ENCODE results near the gene HIP1. TPM values are rescaled to one million over a fixed set of nuclear protein-coding genes. Genes with fewer than 3 reads are reported as not detected.
"Not testable (repeated sequence)": the region's sequence is repeated elsewhere in the genome, so short reads cannot be mapped to it uniquely, and the experiment has no call there.

Gene HIP1
- total RNA-seq, 2 donors from 2014 or later, result 2.6 to 6.9 TPM

DNA sequence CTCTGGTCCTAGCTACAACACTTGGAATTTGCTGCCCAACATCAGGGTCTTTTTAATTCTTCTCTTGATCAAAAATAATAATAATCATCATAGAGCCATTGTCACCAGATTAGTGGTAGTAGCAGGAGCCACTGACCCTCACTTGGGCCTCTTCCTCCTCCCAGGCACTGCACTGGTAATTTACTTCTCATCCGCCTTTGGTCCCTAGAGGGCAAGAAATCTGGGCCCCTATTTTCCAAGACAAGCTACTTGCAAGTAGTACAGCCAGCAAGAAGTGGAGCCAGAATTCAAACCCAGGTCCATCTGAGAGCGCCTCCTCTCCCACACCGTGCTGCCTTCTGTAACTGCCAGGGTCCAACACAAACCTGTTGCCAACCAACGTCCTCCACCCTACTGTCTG lies 125.4 kb downstream of the HIP1 start:
- no peak for ATAC-seq
- Mint-ChIP-seq H3K27me3 (no peaks in the 10 kb centered on the region), H3K4me3 (no peak overlapping the region), H3K36me3 (ENCODE audit: low read depth) (no peaks in the 10 kb centered on the region), H3K4me1 (peaks cover 16% of the 10 kb centered on the region), H3K27ac (no peak overlapping the region)
- H3K9me3 ChIP-seq (ENCODE audit: control insufficient read depth, low read length, poor library complexity, severe bottlenecking), result no peaks in the 10 kb centered on the region
- DNase-seq, result no peak

DNA sequence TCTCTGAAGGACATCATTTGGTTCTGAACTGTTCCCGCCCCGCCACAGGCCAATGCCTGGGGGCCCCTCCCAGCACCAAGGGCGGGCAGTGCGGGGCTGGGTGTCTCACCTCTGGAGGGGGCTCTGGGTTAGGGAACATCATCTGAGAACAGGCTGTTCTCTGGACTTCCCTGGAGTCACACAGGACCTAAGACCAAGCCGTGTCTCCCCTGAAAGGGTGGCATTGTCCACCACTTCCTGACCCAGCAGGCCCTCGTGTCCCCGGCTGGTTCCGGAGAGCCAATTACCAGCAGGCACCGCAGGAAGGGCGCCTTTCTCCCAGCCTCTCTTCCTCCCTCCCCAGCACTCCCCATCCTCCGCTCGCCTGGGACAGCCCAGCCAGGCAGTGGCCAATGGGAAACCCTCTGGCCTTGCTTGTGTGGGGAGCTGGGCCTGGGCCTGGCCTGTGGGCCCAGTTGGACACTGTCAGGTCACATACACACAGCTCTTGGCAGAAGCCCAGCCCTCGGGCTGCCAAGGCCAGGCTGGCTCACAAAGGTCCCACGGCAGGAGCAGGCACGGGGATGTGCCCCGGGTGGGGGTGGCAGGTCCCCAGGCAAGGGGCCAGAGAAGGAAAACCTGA lies 127.1 kb downstream of the HIP1 start:
- no peaks in the 10 kb centered on the region for H3K9me3 ChIP-seq (ENCODE audit: control insufficient read depth, low read length, poor library complexity, severe bottlenecking)
- DNase-seq, result no peak
- no peaks in the 10 kb centered on the region for H3K36me3 Mint-ChIP-seq (ENCODE audit: low read depth)
- no peak overlapping the region for H3K27ac Mint-ChIP-seq
- H3K4me1 Mint-ChIP-seq, result peaks cover 2% of the 10 kb centered on the region
- no peak for ATAC-seq
- H3K27me3 Mint-ChIP-seq, result no peaks in the 10 kb centered on the region
- H3K4me3 Mint-ChIP-seq, result no peak overlapping the region

DNA sequence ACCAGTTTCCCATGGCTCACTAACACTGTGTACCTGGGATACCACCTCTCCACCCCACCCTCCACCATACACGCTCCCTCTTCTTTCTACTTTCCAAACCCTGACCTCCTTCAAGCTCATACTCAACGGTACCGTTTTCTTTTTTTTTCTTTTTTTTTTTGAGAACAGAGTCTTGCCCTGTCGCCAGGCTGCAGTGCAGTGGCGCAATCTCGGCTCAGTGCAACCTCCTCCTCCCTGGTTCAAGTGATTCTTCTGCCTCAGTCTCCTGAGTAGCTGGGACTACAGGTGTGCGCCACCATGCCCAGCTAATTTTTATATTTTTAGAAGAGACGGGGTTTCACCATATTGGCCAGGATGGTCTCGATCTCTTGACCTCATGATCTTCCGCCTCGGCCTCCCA lies 129.3 kb downstream of the HIP1 start:
- H3K9me3 ChIP-seq (ENCODE audit: control insufficient read depth, low read length, poor library complexity, severe bottlenecking); H3K27me3 Mint-ChIP-seq; DNase-seq; ATAC-seq; H3K4me3 Mint-ChIP-seq; H3K4me1 Mint-ChIP-seq; H3K36me3 Mint-ChIP-seq (ENCODE audit: low read depth); H3K27ac Mint-ChIP-seq: not testable (repeated sequence)

DNA sequence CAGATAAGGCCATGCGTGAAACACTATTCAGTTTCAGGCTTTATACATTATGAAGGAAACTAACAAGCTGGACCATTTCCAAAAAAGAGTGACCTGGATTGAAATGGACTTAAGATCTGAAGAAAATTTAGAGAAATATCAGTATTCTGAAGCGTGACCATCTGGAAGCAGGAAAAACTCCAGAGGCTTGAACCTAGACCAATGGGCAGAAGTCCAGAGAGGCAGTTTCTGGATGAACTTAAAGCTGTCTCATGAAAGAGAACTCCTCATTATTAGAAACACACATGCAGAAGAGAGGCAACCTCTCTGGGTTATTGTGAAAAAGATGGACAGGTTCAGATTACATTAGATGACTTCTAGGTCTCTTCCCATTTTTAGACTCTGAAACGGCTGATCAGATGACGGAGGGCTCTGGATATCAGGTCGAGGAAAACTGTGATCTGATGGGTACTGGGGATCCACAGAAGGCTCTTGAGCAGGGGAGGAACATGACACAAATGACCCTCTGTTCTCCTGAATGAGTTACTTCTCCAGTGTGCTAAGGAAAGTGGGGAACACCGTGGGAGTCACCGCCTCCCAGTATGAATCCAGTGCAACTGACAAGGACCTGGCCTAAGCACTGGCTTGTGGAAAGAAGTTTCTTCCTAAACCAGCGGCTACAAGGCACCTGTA lies 130.2 kb downstream of the HIP1 start:
- H3K27ac Mint-ChIP-seq, result no peak overlapping the region
- DNase-seq, result no peak
- no peaks in the 10 kb centered on the region for H3K27me3 Mint-ChIP-seq
- no peak for ATAC-seq
- no peak overlapping the region for H3K4me3 Mint-ChIP-seq
- peaks cover 7% of the 10 kb centered on the region for H3K4me1 Mint-ChIP-seq
- H3K9me3 ChIP-seq (ENCODE audit: control insufficient read depth, low read length, poor library complexity, severe bottlenecking), result no peaks in the 10 kb centered on the region
- H3K36me3 Mint-ChIP-seq (ENCODE audit: low read depth), result no peaks in the 10 kb centered on the region

DNA sequence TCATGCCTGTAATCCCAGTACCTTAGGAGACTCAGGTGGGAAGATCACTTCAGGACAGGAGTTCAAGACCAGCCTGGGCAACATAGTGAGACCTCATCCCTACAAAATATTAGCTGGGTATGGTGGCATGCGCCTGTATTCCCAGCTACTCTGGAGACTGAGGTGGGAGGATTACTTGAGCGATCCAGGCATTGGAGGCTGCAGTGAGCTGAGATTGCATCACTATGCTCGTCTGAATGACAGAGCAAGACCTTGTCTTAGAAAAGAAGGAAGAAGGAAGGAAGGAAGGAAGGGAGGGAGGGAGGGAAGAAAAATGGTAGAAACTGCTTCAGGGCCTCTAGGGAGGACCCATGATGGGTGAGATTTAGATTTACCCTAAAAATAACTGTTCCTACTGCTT lies 134.3 kb downstream of the HIP1 start:
- DNase-seq (no peak), ATAC-seq (no peak)
- Mint-ChIP-seq H3K4me1 (peaks cover 7% of the 10 kb centered on the region), H3K36me3 (ENCODE audit: low read depth) (no peaks in the 10 kb centered on the region), H3K27ac (no peak overlapping the region), H3K27me3 (no peaks in the 10 kb centered on the region), H3K4me3 (no peak overlapping the region)
- H3K9me3 ChIP-seq (ENCODE audit: control insufficient read depth, low read length, poor library complexity, severe bottlenecking), result no peaks in the 10 kb centered on the region

GRCh38 chr7:75602831-75603230 lies 135.9 kb downstream of the HIP1 start:
- DNase-seq; ATAC-seq; H3K27me3 Mint-ChIP-seq; H3K4me1 Mint-ChIP-seq; H3K36me3 Mint-ChIP-seq (ENCODE audit: low read depth); H3K9me3 ChIP-seq (ENCODE audit: control insufficient read depth, low read length, poor library complexity, severe bottlenecking); H3K4me3 Mint-ChIP-seq; H3K27ac Mint-ChIP-seq: not testable (repeated sequence)

GRCh38 chr7:75601539-75601938 lies 137.2 kb downstream of the HIP1 start:
- ATAC-seq (no peak), DNase-seq (no peak)
- H3K27ac Mint-ChIP-seq, result no peak overlapping the region
- H3K4me3 Mint-ChIP-seq, result no peak overlapping the region
- H3K9me3 ChIP-seq (ENCODE audit: control insufficient read depth, low read length, poor library complexity, severe bottlenecking), result no peaks in the 10 kb centered on the region
- no peaks in the 10 kb centered on the region for H3K36me3 Mint-ChIP-seq (ENCODE audit: low read depth)
- peaks cover 7% of the 10 kb centered on the region for H3K4me1 Mint-ChIP-seq
- no peaks in the 10 kb centered on the region for H3K27me3 Mint-ChIP-seq

- H3K4me1 Mint-ChIP-seq; H3K36me3 Mint-ChIP-seq (ENCODE audit: low read depth); H3K27ac Mint-ChIP-seq; H3K4me3 Mint-ChIP-seq; H3K27me3 Mint-ChIP-seq; DNase-seq; ATAC-seq; H3K9me3 ChIP-seq (ENCODE audit: control insufficient read depth, low read length, poor library complexity, severe bottlenecking): not testable (repeated sequence)
Observed at GRCh38 chr7:75600748-75601147, 138.0 kb downstream of the HIP1 start.

- H3K9me3 ChIP-seq (ENCODE audit: control insufficient read depth, low read length, poor library complexity, severe bottlenecking), result no peaks in the 10 kb centered on the region
- Mint-ChIP-seq H3K4me3 (no peak overlapping the region), H3K4me1 (peaks cover 5% of the 10 kb centered on the region), H3K27me3 (peaks cover 2% of the 10 kb centered on the region), H3K36me3 (ENCODE audit: low read depth) (no peaks in the 10 kb centered on the region), H3K27ac (no peak overlapping the region)
- ATAC-seq (no peak), DNase-seq (no peak)
Observed at GRCh38 chr7:75599244-75599781, 139.4 kb downstream of the HIP1 start.

- Mint-ChIP-seq H3K27ac (no peak overlapping the region), H3K4me3 (no peak overlapping the region), H3K4me1 (peaks cover 7% of the 10 kb centered on the region), H3K27me3 (peaks cover 8% of the 10 kb centered on the region), H3K36me3 (ENCODE audit: low read depth) (peaks cover 2% of the 10 kb centered on the region)
- ATAC-seq, result no peak
- no peak for DNase-seq
- H3K9me3 ChIP-seq (ENCODE audit: control insufficient read depth, low read length, poor library complexity, severe bottlenecking), result no peaks in the 10 kb centered on the region
Observed at GRCh38 chr7:75596727-75597614, 141.8 kb downstream of the HIP1 start.

GRCh38 chr7:75595766-75596165 lies 143.0 kb downstream of the HIP1 start:
- peaks cover 5% of the 10 kb centered on the region for H3K36me3 Mint-ChIP-seq (ENCODE audit: low read depth)
- H3K27me3 Mint-ChIP-seq, result peaks cover 8% of the 10 kb centered on the region
- peaks cover 7% of the 10 kb centered on the region for H3K4me1 Mint-ChIP-seq
- DNase-seq (no peak), ATAC-seq (no peak)
- peak overlapping the region; percentile 41 for H3K27ac Mint-ChIP-seq
- H3K4me3 Mint-ChIP-seq, result no peak overlapping the region
- H3K9me3 ChIP-seq (ENCODE audit: control insufficient read depth, low read length, poor library complexity, severe bottlenecking), result no peaks in the 10 kb centered on the region

GRCh38 chr7:75593500-75594184 lies 145.1 kb downstream of the HIP1 start:
- H3K4me3 Mint-ChIP-seq; H3K36me3 Mint-ChIP-seq (ENCODE audit: low read depth); H3K9me3 ChIP-seq (ENCODE audit: control insufficient read depth, low read length, poor library complexity, severe bottlenecking); ATAC-seq; DNase-seq; H3K27me3 Mint-ChIP-seq; H3K4me1 Mint-ChIP-seq; H3K27ac Mint-ChIP-seq: not testable (repeated sequence)
